Prostate gland (tissue), 2 donors: ENCODE measurements around the gene PARP15.

Experiments
- CTCF ChIP-seq, 4 experiments: fragments of 200-600 bp in 2 of 4; fragments of 450-650 bp in 2 of 4; sonication (generic) in 2 of 4; IDR thresholded peaks; 1 replicate in 3 of 4; 2 replicates in 1 of 4; pipeline ENCODE4 v1.5.1; 2016 to 2019; ENCODE audit warnings: antibody characterized with exemption in 4 of 4, mild to moderate bottlenecking in 2 of 4, moderate library complexity in 2 of 4
- POLR2A ChIP-seq: fragments of 450-650 bp; IDR thresholded peaks from one replicate; pipeline ENCODE4 v1.6.1; 2016; ENCODE audit warnings: antibody characterized with exemption, mild to moderate bottlenecking
- POLR2AphosphoS5 ChIP-seq: sonication (generic); formaldehyde crosslinking; IDR thresholded peaks from one replicate; pipeline ENCODE4 v1.6.1; 2017; ENCODE audit warnings: antibody characterized with exemption

- TF ChIP-seq CTCF (IDR thresholded peaks at IDR 0.05), result no peak
- no peak for TF ChIP-seq POLR2AphosphoS5
- no peak for TF ChIP-seq POLR2A
These were observed 28.9 kb downstream of the PARP15 start for GRCh38 chr3:122606330-122606729.
